ENCODE results near the gene UPK1B.

UPK1B gene

DNA sequence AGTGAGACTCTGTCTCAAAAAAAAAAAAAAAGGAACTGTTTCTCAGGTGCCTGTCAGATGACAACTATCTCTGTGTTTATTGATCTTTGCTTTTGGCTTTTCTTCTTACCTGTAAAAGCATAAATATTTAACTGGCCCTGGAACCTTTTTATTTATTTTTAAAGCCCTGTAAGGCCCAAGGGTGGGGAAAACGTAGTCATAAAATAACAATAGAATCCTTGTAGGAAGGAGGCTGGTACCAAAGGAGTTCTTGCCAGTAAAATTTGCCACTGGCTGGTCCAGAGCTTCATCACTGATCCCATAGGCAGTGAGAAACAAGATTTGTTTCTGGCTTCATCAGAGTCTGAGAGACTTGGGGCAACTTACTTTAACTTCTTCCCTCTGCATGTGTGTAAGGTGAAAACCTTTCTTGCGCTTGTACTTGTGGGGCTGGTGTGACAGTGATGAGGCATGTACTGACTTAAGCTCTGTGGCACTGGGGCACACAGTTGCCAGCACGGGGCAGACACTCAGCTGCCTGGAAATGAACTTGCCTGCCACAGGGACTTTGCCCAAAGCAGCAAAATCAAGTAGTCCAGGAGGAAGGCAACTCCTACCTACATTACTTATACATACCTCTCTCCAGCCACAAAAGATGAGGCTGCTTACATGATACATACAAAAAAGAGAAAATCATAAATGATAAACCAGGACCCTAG is 47.7 kb downstream of the UPK1B start:
- POLR2A ChIA-PET: no interaction called here
- Histone ChIP-seq H3K9me3 (ENCODE audit: control insufficient read depth, insufficient read depth, low read depth, low read length) (no peaks in the 10 kb centered on the region), H3K4me3 (ENCODE audit: low read depth, low read length) (no peak overlapping the region), H3K27ac (ENCODE audit: extremely low read depth, low read depth, low read length) (no peak overlapping the region), H3K36me3 (ENCODE audit: control insufficient read depth in 2 of 2, insufficient read depth in 1 of 2, low read length in 2 of 2) (peaks cover 0 to 82% of the 10 kb centered on the region in 2 experiments; a peak in 2 of 3 replicates), H3K4me1 (ENCODE audit: control insufficient read depth, insufficient read depth, low read length) (no peaks in the 10 kb centered on the region)
- TF ChIP-seq ZIC2 (tag by site-specific recombination; IDR thresholded peaks at IDR 0.05) (no peak), ZNF239 (tag by site-specific recombination; IDR thresholded peaks at IDR 0.05) (no peak), ZNF324 (tag by site-specific recombination; IDR thresholded peaks at IDR 0.05) (no peak), ZNF701 (tag by site-specific recombination; IDR thresholded peaks at IDR 0.05) (no peak), ZNF302 (tag by site-specific recombination; IDR thresholded peaks at IDR 0.05; ENCODE audit: low read depth) (no peak), SP7 (tag by site-specific recombination; IDR thresholded peaks at IDR 0.05) (no peak)
- TF ChIP-seq, protein P1, sequence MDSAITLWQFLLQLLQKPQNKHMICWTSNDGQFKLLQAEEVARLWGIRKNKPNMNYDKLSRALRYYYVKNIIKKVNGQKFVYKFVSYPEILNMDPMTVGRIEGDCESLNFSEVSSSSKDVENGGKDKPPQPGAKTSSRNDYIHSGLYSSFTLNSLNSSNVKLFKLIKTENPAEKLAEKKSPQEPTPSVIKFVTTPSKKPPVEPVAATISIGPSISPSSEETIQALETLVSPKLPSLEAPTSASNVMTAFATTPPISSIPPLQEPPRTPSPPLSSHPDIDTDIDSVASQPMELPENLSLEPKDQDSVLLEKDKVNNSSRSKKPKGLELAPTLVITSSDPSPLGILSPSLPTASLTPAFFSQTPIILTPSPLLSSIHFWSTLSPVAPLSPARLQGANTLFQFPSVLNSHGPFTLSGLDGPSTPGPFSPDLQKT (IDR thresholded peaks at IDR 0.05; ENCODE audit: borderline replicate concordance, low read depth, low read length): no peak
- TF ChIP-seq, protein P2, sequence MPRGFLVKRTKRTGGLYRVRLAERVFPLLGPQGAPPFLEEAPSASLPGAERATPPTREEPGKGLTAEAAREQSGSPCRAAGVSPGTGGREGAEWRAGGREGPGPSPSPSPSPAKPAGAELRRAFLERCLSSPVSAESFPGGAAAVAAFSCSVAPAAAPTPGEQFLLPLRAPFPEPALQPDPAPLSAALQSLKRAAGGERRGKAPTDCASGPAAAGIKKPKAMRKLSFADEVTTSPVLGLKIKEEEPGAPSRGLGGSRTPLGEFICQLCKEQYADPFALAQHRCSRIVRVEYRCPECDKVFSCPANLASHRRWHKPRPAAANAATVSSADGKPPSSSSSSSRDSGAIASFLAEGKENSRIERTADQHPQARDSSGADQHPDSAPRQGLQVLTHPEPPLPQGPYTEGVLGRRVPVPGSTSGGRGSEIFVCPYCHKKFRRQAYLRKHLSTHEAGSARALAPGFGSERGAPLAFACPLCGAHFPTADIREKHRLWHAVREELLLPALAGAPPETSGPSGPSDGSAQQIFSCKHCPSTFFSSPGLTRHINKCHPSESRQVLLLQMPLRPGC (tag by site-specific recombination; IDR thresholded peaks at IDR 0.05): no peak
- TF ChIP-seq, protein P3, sequence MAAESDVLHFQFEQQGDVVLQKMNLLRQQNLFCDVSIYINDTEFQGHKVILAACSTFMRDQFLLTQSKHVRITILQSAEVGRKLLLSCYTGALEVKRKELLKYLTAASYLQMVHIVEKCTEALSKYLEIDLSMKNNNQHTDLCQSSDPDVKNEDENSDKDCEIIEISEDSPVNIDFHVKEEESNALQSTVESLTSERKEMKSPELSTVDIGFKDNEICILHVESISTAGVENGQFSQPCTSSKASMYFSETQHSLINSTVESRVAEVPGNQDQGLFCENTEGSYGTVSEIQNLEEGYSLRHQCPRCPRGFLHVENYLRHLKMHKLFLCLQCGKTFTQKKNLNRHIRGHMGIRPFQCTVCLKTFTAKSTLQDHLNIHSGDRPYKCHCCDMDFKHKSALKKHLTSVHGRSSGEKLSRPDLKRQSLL (tag by site-specific recombination; IDR thresholded peaks at IDR 0.05): no peak
- CTCF ChIA-PET: no interaction called here

DNA sequence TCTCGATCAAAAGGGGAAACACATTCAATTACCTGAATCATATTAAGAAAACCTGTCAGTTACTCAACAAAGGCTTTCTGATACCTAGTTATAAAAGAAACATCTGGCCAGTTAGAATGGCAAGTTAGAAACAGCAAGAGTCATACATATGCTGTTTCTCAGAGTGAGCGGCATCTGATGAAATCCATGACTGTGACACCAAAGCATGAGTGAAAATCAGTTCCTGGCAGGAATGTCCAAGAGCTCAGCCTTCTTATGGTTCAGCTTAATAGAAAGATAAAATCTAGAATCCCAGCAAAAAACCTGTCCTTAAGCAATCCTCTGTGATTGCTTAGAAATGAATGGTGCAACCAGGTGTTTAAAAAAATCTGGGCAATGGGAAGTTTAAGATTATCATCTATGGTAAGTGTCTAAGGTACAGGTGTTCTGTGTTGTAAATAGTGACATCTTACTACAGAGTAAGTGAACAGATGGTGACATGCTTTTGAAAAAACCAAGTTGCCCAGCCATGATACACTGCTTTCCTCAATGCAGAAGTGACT is 48.5 kb downstream of the UPK1B start:
- Histone ChIP-seq H3K9me3 (ENCODE audit: control insufficient read depth, insufficient read depth, low read depth, low read length) (no peaks in the 10 kb centered on the region), H3K36me3 (ENCODE audit: control insufficient read depth in 2 of 2, insufficient read depth in 1 of 2, low read length in 2 of 2) (peaks cover 0 to 82% of the 10 kb centered on the region in 2 experiments; a peak in 2 of 3 replicates), H3K4me1 (ENCODE audit: control insufficient read depth, insufficient read depth, low read length) (no peaks in the 10 kb centered on the region), H3K27ac (ENCODE audit: extremely low read depth, low read depth, low read length) (no peak overlapping the region), H3K4me3 (ENCODE audit: low read depth, low read length) (no peak overlapping the region)
- ChIA-PET CTCF (no interaction called here), POLR2A (no interaction called here)
- no peak for TF ChIP-seq IKZF3 (tag by site-specific recombination; IDR thresholded peaks at IDR 0.05)
- no peak for TF ChIP-seq ZNF138 (tag by site-specific recombination; IDR thresholded peaks at IDR 0.05; ENCODE audit: borderline replicate concordance)
- TF ChIP-seq, protein P4, sequence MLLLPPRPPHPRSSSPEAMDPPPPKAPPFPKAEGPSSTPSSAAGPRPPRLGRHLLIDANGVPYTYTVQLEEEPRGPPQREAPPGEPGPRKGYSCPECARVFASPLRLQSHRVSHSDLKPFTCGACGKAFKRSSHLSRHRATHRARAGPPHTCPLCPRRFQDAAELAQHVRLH (tag by site-specific recombination; IDR thresholded peaks at IDR 0.05): no peak
- TF ChIP-seq, protein P5, sequence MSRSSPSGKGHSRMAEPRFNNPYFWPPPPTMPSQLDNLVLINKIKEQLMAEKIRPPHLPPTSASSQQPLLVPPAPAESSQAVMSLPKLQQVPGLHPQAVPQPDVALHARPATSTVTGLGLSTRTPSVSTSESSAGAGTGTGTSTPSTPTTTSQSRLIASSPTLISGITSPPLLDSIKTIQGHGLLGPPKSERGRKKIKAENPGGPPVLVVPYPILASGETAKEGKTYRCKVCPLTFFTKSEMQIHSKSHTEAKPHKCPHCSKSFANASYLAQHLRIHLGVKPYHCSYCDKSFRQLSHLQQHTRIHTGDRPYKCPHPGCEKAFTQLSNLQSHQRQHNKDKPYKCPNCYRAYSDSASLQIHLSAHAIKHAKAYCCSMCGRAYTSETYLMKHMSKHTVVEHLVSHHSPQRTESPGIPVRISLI (tag by site-specific recombination; IDR thresholded peaks at IDR 0.05): no peak
- TF ChIP-seq, protein P6, sequence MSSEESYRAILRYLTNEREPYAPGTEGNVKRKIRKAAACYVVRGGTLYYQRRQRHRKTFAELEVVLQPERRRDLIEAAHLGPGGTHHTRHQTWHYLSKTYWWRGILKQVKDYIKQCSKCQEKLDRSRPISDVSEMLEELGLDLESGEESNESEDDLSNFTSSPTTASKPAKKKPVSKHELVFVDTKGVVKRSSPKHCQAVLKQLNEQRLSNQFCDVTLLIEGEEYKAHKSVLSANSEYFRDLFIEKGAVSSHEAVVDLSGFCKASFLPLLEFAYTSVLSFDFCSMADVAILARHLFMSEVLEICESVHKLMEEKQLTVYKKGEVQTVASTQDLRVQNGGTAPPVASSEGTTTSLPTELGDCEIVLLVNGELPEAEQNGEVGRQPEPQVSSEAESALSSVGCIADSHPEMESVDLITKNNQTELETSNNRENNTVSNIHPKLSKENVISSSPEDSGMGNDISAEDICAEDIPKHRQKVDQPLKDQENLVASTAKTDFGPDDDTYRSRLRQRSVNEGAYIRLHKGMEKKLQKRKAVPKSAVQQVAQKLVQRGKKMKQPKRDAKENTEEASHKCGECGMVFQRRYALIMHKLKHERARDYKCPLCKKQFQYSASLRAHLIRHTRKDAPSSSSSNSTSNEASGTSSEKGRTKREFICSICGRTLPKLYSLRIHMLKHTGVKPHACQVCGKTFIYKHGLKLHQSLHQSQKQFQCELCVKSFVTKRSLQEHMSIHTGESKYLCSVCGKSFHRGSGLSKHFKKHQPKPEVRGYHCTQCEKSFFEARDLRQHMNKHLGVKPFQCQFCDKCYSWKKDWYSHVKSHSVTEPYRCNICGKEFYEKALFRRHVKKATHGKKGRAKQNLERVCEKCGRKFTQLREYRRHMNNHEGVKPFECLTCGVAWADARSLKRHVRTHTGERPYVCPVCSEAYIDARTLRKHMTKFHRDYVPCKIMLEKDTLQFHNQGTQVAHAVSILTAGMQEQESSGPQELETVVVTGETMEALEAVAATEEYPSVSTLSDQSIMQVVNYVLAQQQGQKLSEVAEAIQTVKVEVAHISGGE (tag by site-specific recombination; conservative IDR thresholded peaks at IDR 0.05; ENCODE audit: low read depth): no peak
- TF ChIP-seq ZNF211 (tag by site-specific recombination; IDR thresholded peaks at IDR 0.05; ENCODE audit: low read depth): no peak
- no peak for TF ChIP-seq EGR2 (tag by site-specific recombination; IDR thresholded peaks at IDR 0.05; ENCODE audit: low read depth)
- TF ChIP-seq, protein P7, sequence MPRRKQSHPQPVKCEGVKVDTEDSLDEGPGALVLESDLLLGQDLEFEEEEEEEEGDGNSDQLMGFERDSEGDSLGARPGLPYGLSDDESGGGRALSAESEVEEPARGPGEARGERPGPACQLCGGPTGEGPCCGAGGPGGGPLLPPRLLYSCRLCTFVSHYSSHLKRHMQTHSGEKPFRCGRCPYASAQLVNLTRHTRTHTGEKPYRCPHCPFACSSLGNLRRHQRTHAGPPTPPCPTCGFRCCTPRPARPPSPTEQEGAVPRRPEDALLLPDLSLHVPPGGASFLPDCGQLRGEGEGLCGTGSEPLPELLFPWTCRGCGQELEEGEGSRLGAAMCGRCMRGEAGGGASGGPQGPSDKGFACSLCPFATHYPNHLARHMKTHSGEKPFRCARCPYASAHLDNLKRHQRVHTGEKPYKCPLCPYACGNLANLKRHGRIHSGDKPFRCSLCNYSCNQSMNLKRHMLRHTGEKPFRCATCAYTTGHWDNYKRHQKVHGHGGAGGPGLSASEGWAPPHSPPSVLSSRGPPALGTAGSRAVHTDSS (tag by site-specific recombination; IDR thresholded peaks at IDR 0.05): no peak
- TF ChIP-seq, protein P8, sequence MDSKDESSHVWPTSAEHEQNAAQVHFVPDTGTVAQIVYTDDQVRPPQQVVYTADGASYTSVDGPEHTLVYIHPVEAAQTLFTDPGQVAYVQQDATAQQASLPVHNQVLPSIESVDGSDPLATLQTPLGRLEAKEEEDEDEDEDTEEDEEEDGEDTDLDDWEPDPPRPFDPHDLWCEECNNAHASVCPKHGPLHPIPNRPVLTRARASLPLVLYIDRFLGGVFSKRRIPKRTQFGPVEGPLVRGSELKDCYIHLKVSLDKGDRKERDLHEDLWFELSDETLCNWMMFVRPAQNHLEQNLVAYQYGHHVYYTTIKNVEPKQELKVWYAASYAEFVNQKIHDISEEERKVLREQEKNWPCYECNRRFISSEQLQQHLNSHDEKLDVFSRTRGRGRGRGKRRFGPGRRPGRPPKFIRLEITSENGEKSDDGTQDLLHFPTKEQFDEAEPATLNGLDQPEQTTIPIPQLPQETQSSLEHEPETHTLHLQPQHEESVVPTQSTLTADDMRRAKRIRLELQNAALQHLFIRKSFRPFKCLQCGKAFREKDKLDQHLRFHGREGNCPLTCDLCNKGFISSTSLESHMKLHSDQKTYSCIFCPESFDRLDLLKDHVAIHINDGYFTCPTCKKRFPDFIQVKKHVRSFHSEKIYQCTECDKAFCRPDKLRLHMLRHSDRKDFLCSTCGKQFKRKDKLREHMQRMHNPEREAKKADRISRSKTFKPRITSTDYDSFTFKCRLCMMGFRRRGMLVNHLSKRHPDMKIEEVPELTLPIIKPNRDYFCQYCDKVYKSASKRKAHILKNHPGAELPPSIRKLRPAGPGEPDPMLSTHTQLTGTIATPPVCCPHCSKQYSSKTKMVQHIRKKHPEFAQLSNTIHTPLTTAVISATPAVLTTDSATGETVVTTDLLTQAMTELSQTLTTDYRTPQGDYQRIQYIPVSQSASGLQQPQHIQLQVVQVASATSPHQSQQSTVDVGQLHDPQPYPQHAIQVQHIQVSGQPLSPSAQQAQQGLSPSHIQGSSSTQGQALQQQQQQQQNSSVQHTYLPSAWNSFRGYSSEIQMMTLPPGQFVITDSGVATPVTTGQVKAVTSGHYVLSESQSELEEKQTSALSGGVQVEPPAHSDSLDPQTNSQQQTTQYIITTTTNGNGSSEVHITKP (tag by site-specific recombination; IDR thresholded peaks at IDR 0.05): no peak
- TF ChIP-seq ZNF600 (tag by site-specific recombination; IDR thresholded peaks at IDR 0.05): no peak
